Endodermal cell (in vitro differentiated cells): ENCODE results near the gene UGCG. TPM values are rescaled to one million over a fixed set of nuclear protein-coding genes. Genes with fewer than 3 reads are reported as not detected.
"Not testable (repeated sequence)": the region's sequence is repeated elsewhere in the genome, so short reads cannot be mapped to it uniquely, and the experiment has no call there.

ENCODE experiments used
- DNase-seq: peaks from one replicate; pipeline ENCODE4 v3.0.0-alpha.2; 2017
- H3K27ac ChIP-seq: 2 replicates; pipeline ENCODE4 v1.5.1; 2013; ENCODE audit warnings: mild to moderate bottlenecking, low read depth, low read length, moderate library complexity
- H3K27me3 ChIP-seq: 2 replicates; pipeline ENCODE4 v1.6.1; 2013; ENCODE audit warnings: mild to moderate bottlenecking, low read length, moderate library complexity; ENCODE audit not compliant: insufficient read depth, control insufficient read depth, poor library complexity, severe bottlenecking
- H3K36me3 ChIP-seq: 2 replicates; pipeline ENCODE4 v1.7.0; 2013; ENCODE audit warnings: mild to moderate bottlenecking, low read length, moderate library complexity; ENCODE audit not compliant: control insufficient read depth, insufficient read depth
- H3K4me1 ChIP-seq: one replicate; pipeline ENCODE4 v1.7.0; 2013; ENCODE audit warnings: low read length; ENCODE audit not compliant: control insufficient read depth, insufficient read depth
- H3K4me3 ChIP-seq: 2 replicates; pipeline ENCODE4 v1.5.1; 2013; ENCODE audit warnings: mild to moderate bottlenecking, low read length, moderate library complexity
- H3K9ac ChIP-seq: 2 replicates; pipeline ENCODE4 v1.6.1; 2013; ENCODE audit warnings: mild to moderate bottlenecking, low read length, moderate library complexity; ENCODE audit not compliant: poor library complexity, severe bottlenecking; ENCODE audit errors: extremely low read depth
- H3K9me3 ChIP-seq: 2 replicates; pipeline ENCODE4 v1.6.1; 2013; ENCODE audit warnings: mild to moderate bottlenecking, low read length, moderate library complexity; ENCODE audit not compliant: control insufficient read depth
- H3K27ac Mint-ChIP-seq: 2 replicates; pipeline ENCODE4 v1.8.0; 2020; ENCODE audit warnings: mixed read lengths
- H3K27me3 Mint-ChIP-seq: 2 replicates; pipeline ENCODE4 v1.8.0; 2021; ENCODE audit warnings: mild to moderate bottlenecking, mixed read lengths; ENCODE audit not compliant: insufficient read depth
- H3K36me3 Mint-ChIP-seq: 2 replicates; pipeline ENCODE4 v1.8.0; 2020; ENCODE audit warnings: low read depth, mixed read lengths
- H3K4me1 Mint-ChIP-seq: 2 replicates; pipeline ENCODE4 v1.8.0; 2020; ENCODE audit warnings: mixed read lengths
- H3K4me3 Mint-ChIP-seq: 2 replicates; pipeline ENCODE4 v1.8.0; 2020; ENCODE audit warnings: mild to moderate bottlenecking, moderate library complexity, mixed read lengths
- H3K9me3 Mint-ChIP-seq: 2 replicates; pipeline ENCODE4 v1.8.0; 2020; ENCODE audit warnings: mild to moderate bottlenecking, mixed read lengths
- CTCF ChIP-seq: fragments of 200-600 bp; sonication (generic); conservative IDR thresholded peaks from 2 replicates; pipeline ENCODE4 v1.5.0; 2021; ENCODE audit warnings: antibody characterized with exemption, mild to moderate bottlenecking
- WGBS, 2 experiments: methylation state at CpG; one replicate each; pipeline versions ENCODE4 v1.1.5 to v1.1.7; 2013; ENCODE audit warnings: missing lambda C conversion rate in 2 of 2, mixed read lengths in 1 of 2; ENCODE audit not compliant: insufficient coverage in 1 of 2, insufficient read length in 1 of 2; 5-methylcytosine and 5-hydroxymethylcytosine counted together
- total RNA-seq, 2 donors: library from RNA; stranded (reverse); fragmentation: NEBNext Ultra II Directional in 1 of 2; extraction: Animal tissue kit (Norgen Biotek cat#: 25700) in 1 of 2; gene quantifications; 2 replicates in 1 of 2; 3 replicates in 1 of 2; pipeline ENCODE4 v1.2.1, GENCODE V29; 2021

UGCG gene
- total RNA-seq, 2 donors from 2014 or later, result 20.0 to 22.4 TPM

GRCh38 chr9:111902391-111903139, 6.0 kb downstream of the UGCG start:
- Histone ChIP-seq H3K9me3 (no peaks in the 10 kb centered on the region), H3K4me3 (no peak overlapping the region), H3K36me3 (no peaks in the 10 kb centered on the region), H3K27me3 (no peaks in the 10 kb centered on the region), H3K27ac (no peak overlapping the region), H3K4me1 (no peaks in the 10 kb centered on the region), H3K9ac (no peak overlapping the region)
- Mint-ChIP-seq H3K4me3 (no peak overlapping the region), H3K9me3 (no peaks in the 10 kb centered on the region), H3K27me3 (no peaks in the 10 kb centered on the region), H3K4me1 (peaks cover 2% of the 10 kb centered on the region), H3K27ac (no peak overlapping the region), H3K36me3 (no peaks in the 10 kb centered on the region)
- DNase-seq, result no peak
- 95 to 99% methylated on average over 6 to 8 of the region's 8 CpGs for WGBS, 2 experiments
- TF ChIP-seq CTCF, result no peak

GRCh38 chr9:111903535-111903934, 6.9 kb downstream of the UGCG start:
- H3K4me1 Mint-ChIP-seq, H3K4me3 Mint-ChIP-seq, H3K9me3 Mint-ChIP-seq, H3K4me3 ChIP-seq, H3K36me3 ChIP-seq, H3K27ac Mint-ChIP-seq, H3K9ac ChIP-seq, H3K27ac ChIP-seq, H3K4me1 ChIP-seq, DNase-seq, H3K27me3 Mint-ChIP-seq, H3K36me3 Mint-ChIP-seq, H3K27me3 ChIP-seq, H3K9me3 ChIP-seq: not testable (repeated sequence)
- 95 to 97% methylated on average over 5 to 8 of the region's 8 CpGs for WGBS, 2 experiments

GRCh38 chr9:111904026-111904425, 7.4 kb downstream of the UGCG start:
- no peaks in the 10 kb centered on the region for H3K4me1 ChIP-seq
- no peak overlapping the region for H3K4me3 Mint-ChIP-seq
- no peak overlapping the region for H3K27ac ChIP-seq
- H3K9me3 ChIP-seq, result no peaks in the 10 kb centered on the region
- no peaks in the 10 kb centered on the region for H3K9me3 Mint-ChIP-seq
- no peaks in the 10 kb centered on the region for H3K36me3 ChIP-seq
- H3K27me3 Mint-ChIP-seq, result no peaks in the 10 kb centered on the region
- peaks cover 2% of the 10 kb centered on the region for H3K4me1 Mint-ChIP-seq
- TF ChIP-seq CTCF, result no peak
- no peak overlapping the region for H3K4me3 ChIP-seq
- no peak overlapping the region for H3K27ac Mint-ChIP-seq
- DNase-seq, result no peak
- no peaks in the 10 kb centered on the region for H3K27me3 ChIP-seq
- H3K9ac ChIP-seq, result no peak overlapping the region
- 86 to 94% methylated on average over 2 of the region's 2 CpGs for WGBS, 2 experiments
- no peaks in the 10 kb centered on the region for H3K36me3 Mint-ChIP-seq

- H3K27ac Mint-ChIP-seq, result no peak overlapping the region
- no peak for DNase-seq
- Histone ChIP-seq H3K36me3 (no peaks in the 10 kb centered on the region), H3K9me3 (no peaks in the 10 kb centered on the region), H3K4me3 (no peak overlapping the region), H3K4me1 (no peaks in the 10 kb centered on the region), H3K27me3 (no peaks in the 10 kb centered on the region), H3K27ac (no peak overlapping the region), H3K9ac (no peak overlapping the region)
- TF ChIP-seq CTCF, result no peak
- 92 to 95% methylated on average over 5 of the region's 5 CpGs for WGBS, 2 experiments
- H3K27me3 Mint-ChIP-seq, result no peaks in the 10 kb centered on the region
- peaks cover 8% of the 10 kb centered on the region for H3K4me1 Mint-ChIP-seq
- H3K36me3 Mint-ChIP-seq, result no peaks in the 10 kb centered on the region
- H3K9me3 Mint-ChIP-seq, result no peaks in the 10 kb centered on the region
- no peak overlapping the region for H3K4me3 Mint-ChIP-seq
Measured at GRCh38 chr9:111904891-111905291, 8.3 kb downstream of the UGCG start.
